NCI-H1417 (cell line): ENCODE data around the gene CASQ2.
"Not testable (repeated sequence)": the region's sequence is repeated elsewhere in the genome, so short reads cannot be mapped to it uniquely, and the experiment has no call there.

Source experiments
- DNase-seq, 3 experiments: peaks; one replicate each; lab custom pipeline; 2025; lab: John Stamatoyannopoulos, UW

The CASQ2 gene

GRCh38 chr1:115780655-115781054 is 12.1 kb upstream of the CASQ2 start:
- not testable (repeated sequence) for DNase-seq

GRCh38 chr1:115779075-115779474 is 10.6 kb upstream of the CASQ2 start:
- DNase-seq = not testable (repeated sequence)

- peak; percentile 92 to 96 (median 95) for DNase-seq
Observed at GRCh38 chr1:115771847-115772457, 3.4 kb upstream of the CASQ2 start.

- DNase-seq = peak in 2 of 3 experiments; percentile 92 to 94
Observed at GRCh38 chr1:115771094-115771846, 2.8 kb upstream of the CASQ2 start.

GRCh38 chr1:115767403-115767802 is 1.1 kb downstream of the CASQ2 start:
- DNase-seq = no peak

- DNase-seq = no peak
Observed at GRCh38 chr1:115765091-115765490, 3.4 kb downstream of the CASQ2 start.

- DNase-seq = peak; percentile 25 to 67 (median 41)
Observed at GRCh38 chr1:115764541-115764940, 4.0 kb downstream of the CASQ2 start.

- no peak for DNase-seq
Observed at GRCh38 chr1:115762779-115763178, 5.7 kb downstream of the CASQ2 start.

- no peak for DNase-seq
Observed at GRCh38 chr1:115761601-115762302, 6.8 kb downstream of the CASQ2 start.

GRCh38 chr1:115757856-115758255 is 10.7 kb downstream of the CASQ2 start:
- DNase-seq = no peak

- no peak for DNase-seq
Observed at GRCh38 chr1:115757326-115757725, 11.2 kb downstream of the CASQ2 start.

- DNase-seq = no peak
Observed at GRCh38 chr1:115755456-115756370, 12.8 kb downstream of the CASQ2 start.

GRCh38 chr1:115753830-115754229 is 14.7 kb downstream of the CASQ2 start:
- DNase-seq = no peak

GRCh38 chr1:115753361-115753760 is 15.2 kb downstream of the CASQ2 start:
- no peak for DNase-seq

- peak in 1 of 3 experiments; percentile 19 for DNase-seq
Observed at GRCh38 chr1:115748401-115749150, 19.9 kb downstream of the CASQ2 start.

- no peak for DNase-seq
Observed at GRCh38 chr1:115746021-115746690, 22.4 kb downstream of the CASQ2 start.

- no peak for DNase-seq
Observed at GRCh38 chr1:115744646-115745275, 23.8 kb downstream of the CASQ2 start.

GRCh38 chr1:115740811-115741210 is 27.7 kb downstream of the CASQ2 start:
- DNase-seq = no peak

GRCh38 chr1:115732316-115732715 is 36.2 kb downstream of the CASQ2 start:
- no peak for DNase-seq

- DNase-seq = no peak
Observed at GRCh38 chr1:115729756-115730155, 38.8 kb downstream of the CASQ2 start.
